CD4-positive, CD25-positive, alpha-beta regulatory T cell (primary cell): ENCODE results near the gene LPAR1. TPM values are rescaled to one million over a fixed set of nuclear protein-coding genes. Genes with fewer than 3 reads are reported as not detected.

Experiments used
- ATAC-seq, 2 donors: fragments of 150-1000 bp; cut with Tn5 transposase; one replicate each; pipeline ENCODE4 v1.10.0; 2021; ENCODE audit warnings: low read depth in 2 of 2, moderate number of reproducible peaks in 2 of 2, moderate library complexity in 1 of 2
- DNase-seq, 3 donors: peaks; one replicate each; pipeline versions ENCODE4 v3.0.0 to v3.0.0-alpha.2; 2012 to 2022; ENCODE audit warnings: mixed read lengths in 1 of 3
- H3K27ac ChIP-seq: one replicate; pipeline ENCODE4 v1.7.0; 2013; ENCODE audit warnings: mild to moderate bottlenecking, low read length; ENCODE audit not compliant: insufficient read depth, poor library complexity, severe bottlenecking
- H3K27me3 ChIP-seq: one replicate; pipeline ENCODE4 v1.7.0; 2013; ENCODE audit warnings: low read length; ENCODE audit not compliant: control insufficient read depth, insufficient read depth
- H3K36me3 ChIP-seq: one replicate; pipeline ENCODE4 v1.7.0; 2013; ENCODE audit warnings: mild to moderate bottlenecking, low read length, moderate library complexity; ENCODE audit not compliant: control insufficient read depth, insufficient read depth
- H3K4me1 ChIP-seq: 2 replicates; pipeline ENCODE4 v1.7.0; 2013; ENCODE audit warnings: mild to moderate bottlenecking, low read length; ENCODE audit not compliant: insufficient read depth, control insufficient read depth, poor library complexity, severe bottlenecking
- H3K4me3 ChIP-seq: one replicate; pipeline ENCODE4 v1.7.0; 2013; ENCODE audit warnings: low read depth, mild to moderate bottlenecking, low read length, moderate library complexity
- H3K9me3 ChIP-seq, 2 experiments: 1 replicate in 1 of 2; 2 replicates in 1 of 2; pipeline ENCODE4 v1.7.0; 2013; ENCODE audit warnings: low read length in 2 of 2, mild to moderate bottlenecking in 1 of 2, moderate library complexity in 1 of 2; ENCODE audit not compliant: control insufficient read depth in 2 of 2
- H3K27ac Mint-ChIP-seq, 3 donors: one replicate each; pipeline ENCODE4 v1.8.0; 2020 to 2022; ENCODE audit warnings: mild to moderate bottlenecking in 3 of 3, mixed read lengths in 3 of 3, moderate library complexity in 2 of 3
- H3K27me3 Mint-ChIP-seq: one replicate; pipeline ENCODE4 v1.8.0; 2022; ENCODE audit warnings: mild to moderate bottlenecking, mixed read lengths
- H3K36me3 Mint-ChIP-seq: one replicate; pipeline ENCODE4 v1.8.0; 2020; ENCODE audit warnings: mixed read lengths
- H3K4me1 Mint-ChIP-seq, 4 donors: one replicate each; pipeline ENCODE4 v1.8.0; 2020 to 2022; ENCODE audit warnings: mixed read lengths in 4 of 4, mild to moderate bottlenecking in 1 of 4
- H3K4me3 Mint-ChIP-seq, 4 donors: one replicate each; pipeline ENCODE4 v1.8.0; 2020 to 2022; ENCODE audit warnings: mild to moderate bottlenecking in 4 of 4, mixed read lengths in 4 of 4, moderate library complexity in 3 of 4
- H3K9me3 Mint-ChIP-seq, 7 donors: one replicate each; pipeline ENCODE4 v1.8.0; 2020 to 2022; ENCODE audit warnings: mixed read lengths in 7 of 7, mild to moderate bottlenecking in 3 of 7, moderate library complexity in 2 of 7
- polyA plus RNA-seq, 4 donors: library from polyadenylated mRNA; unstranded; fragments of 300-500 nt; fragmentation: Illumina TruSeq; gene quantifications; one replicate each; pipeline ENCODE4 v1.2.3, GENCODE V29; 2021
- total RNA-seq: library from RNA; stranded (reverse); gene quantifications from one replicate; pipeline ENCODE4 v1.2.3, GENCODE V29; 2022

Gene LPAR1
- total and polyA plus RNA-seq, 5 donors from 2014 or later = not detected

- no peak overlapping the region for H3K27ac ChIP-seq
- H3K9me3 ChIP-seq = no peaks in the 10 kb centered on the region
- Mint-ChIP-seq H3K9me3 (peaks cover 0 to 8% (median 2%) of the 10 kb centered on the region in 7 donors), H3K27me3 (peaks cover 4% of the 10 kb centered on the region), H3K36me3 (no peaks in the 10 kb centered on the region), H3K27ac (no peak overlapping the region), H3K4me3 (no peak overlapping the region), H3K4me1 (no peaks in the 10 kb centered on the region)
- H3K4me3 ChIP-seq = no peak overlapping the region
- no peaks in the 10 kb centered on the region for H3K36me3 ChIP-seq
- DNase-seq (no peak), ATAC-seq (no peak)
- no peaks in the 10 kb centered on the region for H3K4me1 ChIP-seq
- no peaks in the 10 kb centered on the region for H3K27me3 ChIP-seq
Measured at GRCh38 chr9:110980261-110980660, 58.0 kb downstream of the LPAR1 start.

GRCh38 chr9:110979636-110980035, 58.6 kb downstream of the LPAR1 start:
- Histone ChIP-seq H3K36me3 (no peaks in the 10 kb centered on the region), H3K27ac (no peak overlapping the region), H3K9me3 (no peaks in the 10 kb centered on the region), H3K4me3 (no peak overlapping the region), H3K27me3 (no peaks in the 10 kb centered on the region), H3K4me1 (no peaks in the 10 kb centered on the region)
- Mint-ChIP-seq H3K27ac (no peak overlapping the region), H3K27me3 (peaks cover 4% of the 10 kb centered on the region), H3K4me1 (no peaks in the 10 kb centered on the region), H3K36me3 (no peaks in the 10 kb centered on the region), H3K4me3 (no peak overlapping the region), H3K9me3 (peaks cover 0 to 8% (median 2%) of the 10 kb centered on the region in 7 donors)
- ATAC-seq (no peak), DNase-seq (no peak)

- no peak for ATAC-seq
- Mint-ChIP-seq H3K4me1 (no peaks in the 10 kb centered on the region), H3K36me3 (no peaks in the 10 kb centered on the region), H3K27me3 (peaks cover 4% of the 10 kb centered on the region), H3K27ac (no peak overlapping the region), H3K4me3 (no peak overlapping the region), H3K9me3 (peaks cover 0 to 8% (median 2%) of the 10 kb centered on the region in 7 donors)
- Histone ChIP-seq H3K4me3 (no peak overlapping the region), H3K36me3 (no peaks in the 10 kb centered on the region), H3K27me3 (no peaks in the 10 kb centered on the region), H3K27ac (no peak overlapping the region), H3K4me1 (no peaks in the 10 kb centered on the region), H3K9me3 (no peaks in the 10 kb centered on the region)
- DNase-seq = no peak
Measured at GRCh38 chr9:110978516-110978915, 59.8 kb downstream of the LPAR1 start.

GRCh38 chr9:110977259-110977709, 61.0 kb downstream of the LPAR1 start:
- Histone ChIP-seq H3K27me3 (no peaks in the 10 kb centered on the region), H3K4me1 (no peaks in the 10 kb centered on the region), H3K4me3 (no peak overlapping the region), H3K36me3 (no peaks in the 10 kb centered on the region), H3K9me3 (no peaks in the 10 kb centered on the region), H3K27ac (no peak overlapping the region)
- H3K9me3 Mint-ChIP-seq = peaks cover 0 to 4% (median 2%) of the 10 kb centered on the region in 7 donors
- no peak overlapping the region for H3K4me3 Mint-ChIP-seq
- H3K27ac Mint-ChIP-seq = no peak overlapping the region
- H3K36me3 Mint-ChIP-seq = no peaks in the 10 kb centered on the region
- H3K4me1 Mint-ChIP-seq = no peaks in the 10 kb centered on the region
- no peaks in the 10 kb centered on the region for H3K27me3 Mint-ChIP-seq
- no peak for ATAC-seq
- DNase-seq = no peak

GRCh38 chr9:110975969-110976368, 62.3 kb downstream of the LPAR1 start:
- Histone ChIP-seq H3K27ac (no peak overlapping the region), H3K9me3 (no peaks in the 10 kb centered on the region), H3K4me1 (no peaks in the 10 kb centered on the region), H3K36me3 (no peaks in the 10 kb centered on the region), H3K27me3 (no peaks in the 10 kb centered on the region), H3K4me3 (no peak overlapping the region)
- Mint-ChIP-seq H3K27ac (no peak overlapping the region), H3K9me3 (peaks cover 0 to 4% (median 2%) of the 10 kb centered on the region in 7 donors), H3K4me1 (no peaks in the 10 kb centered on the region), H3K36me3 (no peaks in the 10 kb centered on the region), H3K27me3 (no peaks in the 10 kb centered on the region), H3K4me3 (no peak overlapping the region)
- DNase-seq (no peak), ATAC-seq (no peak)

DNA sequence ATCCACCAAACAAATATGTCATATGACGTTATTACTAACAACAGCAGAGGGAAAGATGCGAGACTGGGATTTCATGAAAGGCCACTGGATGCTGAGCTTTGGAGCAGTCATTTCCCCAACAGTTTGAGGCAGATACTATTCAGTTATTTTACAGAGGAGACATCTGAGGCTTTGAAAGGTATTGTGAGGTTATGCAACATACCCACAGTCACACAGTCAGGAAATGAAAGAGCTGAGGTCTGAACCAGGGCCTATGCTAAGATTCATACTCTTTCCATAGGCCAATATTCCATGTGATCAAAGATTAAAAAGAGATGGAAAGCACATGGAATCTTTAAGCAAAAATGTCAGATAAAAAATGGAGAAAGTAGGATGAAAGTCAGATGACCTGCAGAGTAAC, 63.0 kb downstream of the LPAR1 start:
- Histone ChIP-seq H3K9me3 (no peaks in the 10 kb centered on the region), H3K27ac (no peak overlapping the region), H3K4me3 (no peak overlapping the region), H3K4me1 (no peaks in the 10 kb centered on the region), H3K27me3 (no peaks in the 10 kb centered on the region), H3K36me3 (no peaks in the 10 kb centered on the region)
- Mint-ChIP-seq H3K36me3 (no peaks in the 10 kb centered on the region), H3K4me1 (no peaks in the 10 kb centered on the region), H3K27me3 (no peaks in the 10 kb centered on the region), H3K9me3 (peaks cover 0 to 4% (median 2%) of the 10 kb centered on the region in 7 donors), H3K4me3 (no peak overlapping the region), H3K27ac (no peak overlapping the region)
- DNase-seq (no peak), ATAC-seq (no peak)

DNA sequence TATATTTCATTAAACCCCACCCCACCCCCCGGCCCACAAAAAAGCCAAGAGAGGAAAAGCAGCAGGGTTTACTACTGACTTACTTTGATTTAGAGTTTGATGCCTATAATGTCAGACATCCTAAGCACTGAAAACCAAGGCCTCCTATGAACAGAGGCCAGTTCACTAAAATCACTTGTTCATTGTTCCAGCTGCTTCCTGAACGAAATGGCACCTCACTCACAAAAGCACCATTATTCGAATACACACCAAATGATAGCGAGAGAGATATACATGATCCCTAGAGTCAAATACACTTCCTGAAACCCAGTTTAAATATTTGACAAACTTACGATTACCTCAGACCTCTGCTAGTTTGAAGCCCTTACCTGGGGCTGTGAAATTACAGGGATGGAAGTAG, 66.6 kb downstream of the LPAR1 start:
- no peaks in the 10 kb centered on the region for H3K4me1 Mint-ChIP-seq
- H3K27ac Mint-ChIP-seq = no peak overlapping the region
- H3K4me3 ChIP-seq = no peak overlapping the region
- peaks cover 0 to 9% (median 1%) of the 10 kb centered on the region in 7 donors for H3K9me3 Mint-ChIP-seq
- no peak overlapping the region for H3K27ac ChIP-seq
- H3K27me3 ChIP-seq = no peaks in the 10 kb centered on the region
- H3K9me3 ChIP-seq = no peaks in the 10 kb centered on the region
- ATAC-seq (no peak), DNase-seq (no peak)
- H3K36me3 Mint-ChIP-seq = no peaks in the 10 kb centered on the region
- H3K4me3 Mint-ChIP-seq = no peak overlapping the region
- no peaks in the 10 kb centered on the region for H3K27me3 Mint-ChIP-seq
- H3K4me1 ChIP-seq = no peaks in the 10 kb centered on the region
- H3K36me3 ChIP-seq = no peaks in the 10 kb centered on the region

DNA sequence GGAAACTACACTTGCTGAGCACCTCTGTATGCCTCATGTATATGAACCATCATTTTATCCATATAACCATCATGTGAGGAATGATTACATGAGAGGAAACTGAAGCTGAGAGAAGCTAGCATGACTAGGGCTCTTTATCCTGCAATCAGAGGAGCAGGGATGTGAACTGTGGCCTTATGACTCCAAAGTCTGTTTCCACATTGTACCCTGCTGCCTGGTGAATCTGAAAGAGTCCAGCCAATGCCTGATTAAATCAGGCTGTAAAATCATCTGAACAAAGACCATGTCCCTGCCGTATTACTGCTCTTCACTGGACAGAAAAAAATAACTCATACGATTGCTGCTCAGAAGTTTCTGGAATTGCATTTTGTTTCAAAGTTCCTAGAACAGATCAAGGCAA, 67.0 kb downstream of the LPAR1 start:
- ATAC-seq = no peak
- Mint-ChIP-seq H3K9me3 (peaks cover 0 to 5% (median 0%) of the 10 kb centered on the region in 7 donors), H3K4me1 (no peaks in the 10 kb centered on the region), H3K4me3 (no peak overlapping the region), H3K27ac (no peak overlapping the region), H3K27me3 (no peaks in the 10 kb centered on the region), H3K36me3 (no peaks in the 10 kb centered on the region)
- Histone ChIP-seq H3K27me3 (no peaks in the 10 kb centered on the region), H3K4me1 (no peaks in the 10 kb centered on the region), H3K4me3 (no peak overlapping the region), H3K36me3 (no peaks in the 10 kb centered on the region), H3K9me3 (no peaks in the 10 kb centered on the region), H3K27ac (no peak overlapping the region)
- no peak for DNase-seq
